WTC11 (cell line): Measurements from ENCODE around the gene ARHGEF37. TPM values are rescaled to one million over a fixed set of nuclear protein-coding genes. Genes with fewer than 3 reads are reported as not detected.

Experiments
- ATAC-seq: fragments of 200-7000 bp; cut with Tn5 transposase; 2 replicates; pipeline ENCODE4 v1.10.0; 2021; ENCODE audit warnings: mild to moderate bottlenecking, moderate library complexity
- CTCF ChIA-PET: fragments of 300-600 bp; sonication (Branson Sonifier 250); formaldehyde crosslinking; loops from one replicate; lab custom pipeline; 2021; ENCODE audit warnings: antibody characterized with exemption; lab: Charles Lee
- POLR2A ChIA-PET: fragments of 350-600 bp; sonication (Branson Sonifier 250); formaldehyde crosslinking; loops from one replicate; lab custom pipeline; 2021; ENCODE audit warnings: antibody characterized with exemption; lab: Charles Lee
- DNase-seq: peaks from one replicate; pipeline ENCODE4 v3.0.0; 2021; ENCODE audit warnings: low spot score
- H3K27ac Mint-ChIP-seq: 2 replicates; pipeline ENCODE4 v1.8.0; 2021; ENCODE audit warnings: mixed read lengths
- H3K27me3 Mint-ChIP-seq: 2 replicates; pipeline ENCODE4 v1.8.0; 2021; ENCODE audit warnings: low read depth, mild to moderate bottlenecking, moderate library complexity, mixed read lengths
- H3K36me3 Mint-ChIP-seq: 2 replicates; pipeline ENCODE4 v1.8.0; 2021; ENCODE audit warnings: mixed read lengths
- H3K4me1 Mint-ChIP-seq: 2 replicates; pipeline ENCODE4 v1.8.0; 2022; ENCODE audit warnings: mixed read lengths
- H3K4me3 Mint-ChIP-seq: 2 replicates; pipeline ENCODE4 v1.8.0; 2021; ENCODE audit warnings: mild to moderate bottlenecking, moderate library complexity, mixed read lengths
- H3K9me3 Mint-ChIP-seq: 2 replicates; pipeline ENCODE4 v1.8.0; 2021; ENCODE audit warnings: mixed read lengths
- AR ChIP-seq: fragments of 250-450 bp; sonication (Bioruptor Pico); IDR thresholded peaks from 2 replicates; pipeline ENCODE4 v1.9.0; 2021; ENCODE audit warnings: mild to moderate bottlenecking
- ATF1 ChIP-seq: sonication (generic); formaldehyde crosslinking; IDR thresholded peaks from 2 replicates; pipeline ENCODE4 v1.8.1; 2023; ENCODE audit warnings: mild to moderate bottlenecking, moderate library complexity, missing genetic modification reagents
- ERG ChIP-seq: fragments of 250-450 bp; sonication (Bioruptor Pico); IDR thresholded peaks from 2 replicates; pipeline ENCODE4 v1.8.0; 2021; ENCODE audit warnings: mild to moderate bottlenecking
- ETV6 ChIP-seq: sonication (generic); formaldehyde crosslinking; IDR thresholded peaks from 2 replicates; pipeline ENCODE4 v1.8.1; 2022; ENCODE audit warnings: mild to moderate bottlenecking, missing genetic modification reagents
- FOXP4 ChIP-seq: sonication (generic); formaldehyde crosslinking; IDR thresholded peaks from 2 replicates; pipeline ENCODE4 v1.8.0; 2022; ENCODE audit warnings: mild to moderate bottlenecking, missing genetic modification reagents
- GRHL2 ChIP-seq: fragments of 250-450 bp; sonication (Bioruptor Pico); IDR thresholded peaks from 2 replicates; pipeline ENCODE4 v1.8.0; 2022; ENCODE audit warnings: mild to moderate bottlenecking, moderate library complexity; ENCODE audit not compliant: insufficient replicate concordance, severe bottlenecking
- GTF2I ChIP-seq: fragments of 250-450 bp; sonication (Bioruptor Pico); conservative IDR thresholded peaks from 2 replicates; pipeline ENCODE4 v1.4.0; 2021; ENCODE audit warnings: mild to moderate bottlenecking
- MYBL2 ChIP-seq: sonication (generic); formaldehyde crosslinking; IDR thresholded peaks from 2 replicates; pipeline ENCODE4 v1.8.1; 2023; ENCODE audit warnings: mild to moderate bottlenecking, moderate library complexity, missing genetic modification reagents
- NFE2L1 ChIP-seq: sonication (generic); formaldehyde crosslinking; IDR thresholded peaks from 2 replicates; pipeline ENCODE4 v1.8.1; 2023; ENCODE audit warnings: missing genetic modification reagents
- USF2 ChIP-seq: sonication (generic); formaldehyde crosslinking; IDR thresholded peaks from 2 replicates; pipeline ENCODE4 v1.8.1; 2023; ENCODE audit warnings: mild to moderate bottlenecking, missing genetic modification reagents, moderate library complexity
- ZNF219 ChIP-seq: sonication (generic); formaldehyde crosslinking; IDR thresholded peaks from 2 replicates; pipeline ENCODE4 v1.8.0; 2023; ENCODE audit warnings: missing genetic modification reagents, mild to moderate bottlenecking, borderline replicate concordance
- ZNF232 ChIP-seq: sonication (generic); formaldehyde crosslinking; IDR thresholded peaks from 2 replicates; pipeline ENCODE4 v1.8.0; 2022; ENCODE audit warnings: mild to moderate bottlenecking, missing genetic modification reagents
- ZNF317 ChIP-seq: sonication (generic); formaldehyde crosslinking; IDR thresholded peaks from 2 replicates; pipeline ENCODE4 v1.8.1; 2023; ENCODE audit warnings: low read depth, mild to moderate bottlenecking, moderate library complexity, missing genetic modification reagents, borderline replicate concordance
- ZNF425 ChIP-seq: fragments of 250-450 bp; sonication (Bioruptor Pico); conservative IDR thresholded peaks from 2 replicates; pipeline ENCODE4 v1.9.0; 2021; ENCODE audit warnings: mild to moderate bottlenecking
- ZNF532 ChIP-seq: fragments of 250-450 bp; sonication (Bioruptor Pico); IDR thresholded peaks from 2 replicates; pipeline ENCODE4 v1.9.0; 2021; ENCODE audit warnings: mild to moderate bottlenecking, borderline replicate concordance
- ZNF671 ChIP-seq: fragments of 250-450 bp; sonication (Bioruptor Pico); IDR thresholded peaks from 2 replicates; pipeline ENCODE4 v1.8.0; 2021; ENCODE audit warnings: mild to moderate bottlenecking
- ZSCAN18 ChIP-seq: fragments of 250-450 bp; sonication (Bioruptor Pico); IDR thresholded peaks from 2 replicates; pipeline ENCODE4 v2.1.2; 2022; ENCODE audit warnings: mild to moderate bottlenecking, moderate library complexity
- total RNA-seq: library from RNA; stranded (reverse); gene quantifications from 3 replicates; pipeline ENCODE4 v1.2.3, GENCODE V29; 2021

ARHGEF37 gene
- total RNA-seq, 1 experiment from 2014 or later: 1.1 TPM

- no peak for TF ChIP-seq FOXP4 (CRISPR knock-in tag)
- TF ChIP-seq ZNF532 (CRISPR knock-in tag): no peak
- TF ChIP-seq ZNF219: no peak
- TF ChIP-seq GTF2I (CRISPR knock-in tag): no peak
- no peak for TF ChIP-seq ZSCAN18 (CRISPR knock-in tag)
Measured at GRCh38 chr5:149638546-149639241, 57.4 kb downstream of the ARHGEF37 start (continued).

- peaks cover 4% of the 10 kb centered on the region; the same call in 1 of the 2 replicates for H3K4me1 Mint-ChIP-seq
- no peak for DNase-seq
Measured at GRCh38 chr5:149639737-149640136, 58.4 kb downstream of the ARHGEF37 start.

More at GRCh38 chr5:149639737-149640136, 58.4 kb downstream of the ARHGEF37 start:
- no peaks in the 10 kb centered on the region for H3K36me3 Mint-ChIP-seq
- ChIA-PET CTCF (interaction anchor here (1.2 to 2.4 kb wide), 5 partner anchors 16 to 198 kb away, joined by 3 to 11 read pairs (median 5); no protein-coding TSS in a partner anchor), POLR2A (no interaction called here)
- H3K27me3 Mint-ChIP-seq: no peaks in the 10 kb centered on the region
- no peak overlapping the region for H3K27ac Mint-ChIP-seq
- TF ChIP-seq ATF1 (CRISPR knock-in tag) (no peak), ZNF671 (no peak), ZNF425 (CRISPR knock-in tag) (no peak), AR (CRISPR knock-in tag) (no peak), ETV6 (CRISPR knock-in tag) (no peak), FOXP4 (CRISPR knock-in tag) (no peak), MYBL2 (CRISPR knock-in tag) (no peak), NFE2L1 (CRISPR knock-in tag) (no peak), ERG (no peak), ZNF317 (CRISPR knock-in tag) (no peak), USF2 (CRISPR knock-in tag) (no peak), ZNF232 (CRISPR knock-in tag) (no peak), GRHL2 (CRISPR knock-in tag) (no peak)
- no peaks in the 10 kb centered on the region for H3K9me3 Mint-ChIP-seq
- no peak overlapping the region for H3K4me3 Mint-ChIP-seq
- no peak for ATAC-seq
